GM10266 (cell line): ENCODE data around the gene CMBL.
"Not testable (repeated sequence)": the region's sequence is repeated elsewhere in the genome, so short reads cannot be mapped to it uniquely, and the experiment has no call there.

Experiments used
- DNase-seq: peaks from one replicate; pipeline ENCODE4 v3.0.0; 2012; ENCODE audit errors: extremely low spot score
- CTCF ChIP-seq: IDR thresholded peaks from 2 replicates; pipeline ENCODE4 v1.5.1; 2012; ENCODE audit warnings: mild to moderate bottlenecking, low read depth; ENCODE audit not compliant: control insufficient read depth, insufficient read depth; ENCODE audit errors: missing control alignments

Gene CMBL

GRCh38 chr5:10278658-10279279 is 28.9 kb downstream of the CMBL start:
- DNase-seq = no peak
- no peak for TF ChIP-seq CTCF

GRCh38 chr5:10277773-10278630 is 29.7 kb downstream of the CMBL start:
- no peak for TF ChIP-seq CTCF

DNA sequence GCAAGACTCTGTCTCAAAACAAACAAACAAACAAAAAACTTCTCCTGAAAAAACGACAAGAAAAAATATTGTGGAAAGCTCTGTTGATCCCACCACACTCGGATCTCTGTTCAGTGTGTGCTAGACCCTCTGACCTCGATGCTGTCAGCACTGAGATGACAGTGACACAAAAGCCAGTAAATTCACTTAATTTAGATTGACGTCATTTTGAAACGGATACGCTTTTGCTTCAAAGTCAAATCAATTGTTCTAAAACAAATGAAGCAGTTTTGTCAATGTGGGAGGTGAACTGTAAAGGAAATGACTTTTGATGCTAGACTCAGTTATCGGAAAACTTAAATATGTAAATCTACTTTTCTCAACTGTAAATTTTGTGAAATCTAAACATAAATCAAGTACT is 31.0 kb downstream of the CMBL start:
- DNase-seq = no peak

More at GRCh38 chr5:10277773-10278630, 29.7 kb downstream of the CMBL start:
- no peak for DNase-seq

DNA sequence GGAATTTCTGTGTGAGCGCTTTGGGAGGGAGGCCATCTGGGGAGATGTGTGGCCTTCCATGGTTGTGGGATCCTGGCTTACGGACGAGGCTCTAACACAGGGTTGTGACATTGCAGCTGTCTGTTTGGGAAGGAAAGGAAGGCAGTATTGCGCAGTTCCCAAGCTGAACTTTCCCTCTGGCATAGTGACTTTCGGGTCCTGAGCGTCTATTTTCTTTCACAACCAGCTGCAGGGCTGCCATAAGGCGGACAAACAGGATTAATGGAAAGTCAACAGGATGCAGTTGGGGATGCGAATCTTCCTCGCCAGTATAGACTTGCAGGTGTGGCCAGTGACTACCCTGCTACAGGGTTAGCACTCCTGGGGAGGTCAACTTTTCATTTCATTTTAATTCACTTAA is 31.7 kb downstream of the CMBL start:
- DNase-seq = no peak
- TF ChIP-seq CTCF = no peak

More for the DNA sequence above, 31.0 kb downstream of the CMBL start:
- TF ChIP-seq CTCF = no peak

GRCh38 chr5:10275460-10275859 is 32.2 kb downstream of the CMBL start:
- no peak for DNase-seq
- TF ChIP-seq CTCF = no peak

- DNase-seq = not testable (repeated sequence)
These were observed 34.9 kb downstream of the CMBL start for GRCh38 chr5:10272875-10273209.

GRCh38 chr5:10272053-10272874 is 35.4 kb downstream of the CMBL start:
- TF ChIP-seq CTCF = no peak
- DNase-seq = no peak
